ENCODE data around the gene BMPR1B.
A peak's percentile ranks its signal among the peaks of the same experiment; 100 is the strongest.

Gene BMPR1B

DNA sequence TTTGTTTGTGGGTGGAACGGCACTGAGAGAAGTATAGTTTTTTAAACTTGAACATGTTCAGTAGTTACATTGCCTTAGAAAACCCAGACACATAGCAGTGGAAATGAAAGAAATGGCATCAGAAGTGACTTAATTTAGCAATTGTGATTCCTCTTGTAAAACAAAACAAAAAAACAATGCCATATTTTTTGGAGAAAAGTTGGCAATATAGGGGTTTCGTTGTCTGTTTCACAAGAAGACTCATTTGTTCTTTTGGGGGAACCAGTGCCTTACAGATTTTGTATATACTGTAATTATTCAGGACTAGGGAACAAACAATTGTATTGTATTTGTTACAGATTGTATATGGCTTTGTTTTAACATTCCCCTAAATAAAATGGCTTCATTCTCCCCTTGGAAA lies 400.3 kb downstream of the BMPR1B start:
- Histone ChIP-seq H2AFZ (ENCODE audit: low read length) (no peak overlapping the region), H2BK120ac (ENCODE audit: low read depth, low read length) (no peak overlapping the region), H3K23ac (ENCODE audit: low read depth, low read length, poor library complexity) (no peak overlapping the region), H3K14ac (ENCODE audit: low read length) (no peak overlapping the region), H2BK5ac (ENCODE audit: low read length) (no peak overlapping the region), H3K9me3 (replicated peaks in 1 of 2; ENCODE audit: control insufficient read depth in 2 of 2, insufficient read depth in 1 of 2, low read depth in 1 of 2, low read length in 2 of 2) (no peaks in the 10 kb centered on the region), H3K79me1 (ENCODE audit: low read depth, low read length) (no peaks in the 10 kb centered on the region), H3K18ac (ENCODE audit: low read length) (no peak overlapping the region), H2BK12ac (ENCODE audit: low read length) (no peak overlapping the region), H3K36me3 (replicated peaks in 1 of 2; ENCODE audit: control insufficient read depth in 2 of 2, insufficient read depth in 2 of 2, low read length in 2 of 2) (peaks cover 0 to 97% of the 10 kb centered on the region in 2 donors), H3K27ac (replicated peaks; ENCODE audit: low read length) (no peak overlapping the region), H3K4me2 (ENCODE audit: insufficient read depth, low read length, poor library complexity, severe bottlenecking) (no peak overlapping the region), H3K9ac (ENCODE audit: low read depth, low read length, poor library complexity) (no peak overlapping the region), H4K8ac (ENCODE audit: low read depth, low read length) (no peak overlapping the region), H3K4me1 (ENCODE audit: control insufficient read depth in 2 of 2, insufficient read depth in 1 of 2, low read depth in 1 of 2, low read length in 2 of 2) (peaks cover 5 to 7% of the 10 kb centered on the region in 2 donors), H3K4me3 (ENCODE audit: low read length in 2 of 2) (no peak overlapping the region), H2AK5ac (ENCODE audit: low read depth, low read length) (no peak overlapping the region), H3K27me3 (ENCODE audit: control insufficient read depth in 3 of 3, insufficient read depth in 3 of 3, low read depth in 1 of 3, low read length in 3 of 3) (no peaks in the 10 kb centered on the region), H3K4ac (ENCODE audit: low read length) (no peak overlapping the region), H4K91ac (ENCODE audit: low read depth, low read length, poor library complexity) (no peak overlapping the region), H2BK15ac (ENCODE audit: low read length) (no peak overlapping the region)
- WGBS, 2 donors (ENCODE audit: extremely low coverage in 2 of 2, insufficient read length in 2 of 2, insufficient replicate concordance in 1 of 2), result no CpG with 5 or more reads among the region's 2 CpGs
- no peak for DNase-seq (ENCODE audit: low spot score)

DNA sequence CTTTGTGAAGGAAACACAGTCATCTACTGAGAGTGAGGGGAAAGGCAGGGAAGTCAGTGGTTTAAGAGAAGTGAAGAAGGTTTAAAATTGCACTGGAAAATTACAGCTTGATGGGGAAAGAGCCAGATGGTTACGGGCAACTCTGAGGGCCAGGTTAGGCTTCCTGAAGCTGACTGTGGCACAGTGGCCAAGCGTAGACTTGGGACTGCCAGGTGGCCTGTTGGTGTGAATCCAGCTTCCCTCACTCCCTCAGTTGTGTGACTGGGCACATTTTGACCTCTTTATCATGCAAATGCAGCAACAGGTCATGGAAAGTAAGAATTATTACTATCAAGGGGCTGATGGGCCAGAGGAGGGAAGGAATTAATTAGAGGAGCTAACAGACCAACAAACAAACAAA lies 400.9 kb downstream of the BMPR1B start:
- peaks cover 0 to 97% of the 10 kb centered on the region in 2 donors for H3K36me3 ChIP-seq (replicated peaks in 1 of 2; ENCODE audit: control insufficient read depth in 2 of 2, insufficient read depth in 2 of 2, low read length in 2 of 2)
- H2BK5ac ChIP-seq (ENCODE audit: low read length), result no peak overlapping the region
- no peak overlapping the region for H2BK12ac ChIP-seq (ENCODE audit: low read length)
- no peak overlapping the region for H3K14ac ChIP-seq (ENCODE audit: low read length)
- no peaks in the 10 kb centered on the region for H3K9me3 ChIP-seq (replicated peaks in 1 of 2; ENCODE audit: control insufficient read depth in 2 of 2, insufficient read depth in 1 of 2, low read depth in 1 of 2, low read length in 2 of 2)
- no peak overlapping the region for H3K27ac ChIP-seq (replicated peaks; ENCODE audit: low read length)
- no peak overlapping the region for H3K4me3 ChIP-seq (ENCODE audit: low read length in 2 of 2)
- H4K91ac ChIP-seq (ENCODE audit: low read depth, low read length, poor library complexity), result no peak overlapping the region
- peaks cover 5 to 7% of the 10 kb centered on the region in 2 donors for H3K4me1 ChIP-seq (ENCODE audit: control insufficient read depth in 2 of 2, insufficient read depth in 1 of 2, low read depth in 1 of 2, low read length in 2 of 2)
- WGBS, 2 donors (ENCODE audit: extremely low coverage in 2 of 2, insufficient read length in 2 of 2, insufficient replicate concordance in 1 of 2), result no CpG with 5 or more reads among the region's 2 CpGs
- no peaks in the 10 kb centered on the region for H3K79me1 ChIP-seq (ENCODE audit: low read depth, low read length)
- no peak overlapping the region for H4K8ac ChIP-seq (ENCODE audit: low read depth, low read length)
- no peak overlapping the region for H3K23ac ChIP-seq (ENCODE audit: low read depth, low read length, poor library complexity)
- no peak for DNase-seq (ENCODE audit: low spot score)
- H3K9ac ChIP-seq (ENCODE audit: low read depth, low read length, poor library complexity), result no peak overlapping the region
- no peak overlapping the region for H2BK15ac ChIP-seq (ENCODE audit: low read length)
- no peak overlapping the region for H2BK120ac ChIP-seq (ENCODE audit: low read depth, low read length)
- no peaks in the 10 kb centered on the region for H3K27me3 ChIP-seq (ENCODE audit: control insufficient read depth in 3 of 3, insufficient read depth in 3 of 3, low read depth in 1 of 3, low read length in 3 of 3)
- no peak overlapping the region for H3K4me2 ChIP-seq (ENCODE audit: insufficient read depth, low read length, poor library complexity, severe bottlenecking)
- no peak overlapping the region for H3K4ac ChIP-seq (ENCODE audit: low read length)
- H2AFZ ChIP-seq (ENCODE audit: low read length), result no peak overlapping the region
- peak overlapping the region; percentile 86 for H3K18ac ChIP-seq (ENCODE audit: low read length)
- H2AK5ac ChIP-seq (ENCODE audit: low read depth, low read length), result no peak overlapping the region

DNA sequence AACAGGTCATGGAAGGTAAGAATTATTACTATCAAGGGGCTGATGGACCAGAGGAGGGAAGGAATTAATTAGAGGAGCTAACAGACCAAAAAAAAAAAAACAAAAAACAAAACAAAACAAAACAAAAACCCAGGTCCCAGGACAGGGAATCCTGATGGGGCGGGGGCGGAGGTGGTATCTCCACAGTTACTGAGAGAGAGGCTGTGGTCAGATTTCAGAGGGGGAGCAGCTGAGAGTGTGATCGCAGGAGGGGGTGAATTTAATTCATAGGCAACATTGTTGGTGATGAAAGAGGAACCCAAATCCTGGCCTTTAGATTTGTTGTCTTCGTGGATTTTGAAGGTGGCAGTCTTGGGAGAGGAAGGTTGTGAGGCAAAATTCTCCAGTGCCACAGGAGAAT lies 401.6 kb downstream of the BMPR1B start:
- no peak overlapping the region for H3K4me2 ChIP-seq (ENCODE audit: insufficient read depth, low read length, poor library complexity, severe bottlenecking)
- WGBS, 2 donors (ENCODE audit: extremely low coverage in 2 of 2, insufficient read length in 2 of 2, insufficient replicate concordance in 1 of 2), result no CpG with 5 or more reads among the region's 4 CpGs
- no peak overlapping the region for H3K18ac ChIP-seq (ENCODE audit: low read length)
- H3K9me3 ChIP-seq (replicated peaks in 1 of 2; ENCODE audit: control insufficient read depth in 2 of 2, insufficient read depth in 1 of 2, low read depth in 1 of 2, low read length in 2 of 2), result no peaks in the 10 kb centered on the region
- H3K4ac ChIP-seq (ENCODE audit: low read length), result no peak overlapping the region
- no peak overlapping the region for H3K9ac ChIP-seq (ENCODE audit: low read depth, low read length, poor library complexity)
- no peak overlapping the region for H2BK120ac ChIP-seq (ENCODE audit: low read depth, low read length)
- no peak overlapping the region for H3K14ac ChIP-seq (ENCODE audit: low read length)
- DNase-seq (ENCODE audit: low spot score), result no peak
- H4K91ac ChIP-seq (ENCODE audit: low read depth, low read length, poor library complexity), result no peak overlapping the region
- no peak overlapping the region for H2BK15ac ChIP-seq (ENCODE audit: low read length)
- no peak overlapping the region for H4K8ac ChIP-seq (ENCODE audit: low read depth, low read length)
- no peaks in the 10 kb centered on the region for H3K27me3 ChIP-seq (ENCODE audit: control insufficient read depth in 3 of 3, insufficient read depth in 3 of 3, low read depth in 1 of 3, low read length in 3 of 3)
- H2AFZ ChIP-seq (ENCODE audit: low read length), result no peak overlapping the region
- H3K27ac ChIP-seq (replicated peaks; ENCODE audit: low read length), result no peak overlapping the region
- no peak overlapping the region for H2BK5ac ChIP-seq (ENCODE audit: low read length)
- no peak overlapping the region for H2AK5ac ChIP-seq (ENCODE audit: low read depth, low read length)
- H3K4me3 ChIP-seq (ENCODE audit: low read length in 2 of 2), result no peak overlapping the region
- H3K4me1 ChIP-seq (ENCODE audit: control insufficient read depth in 2 of 2, insufficient read depth in 1 of 2, low read depth in 1 of 2, low read length in 2 of 2), result peaks cover 5 to 7% of the 10 kb centered on the region in 2 donors
- no peaks in the 10 kb centered on the region for H3K79me1 ChIP-seq (ENCODE audit: low read depth, low read length)
- H2BK12ac ChIP-seq (ENCODE audit: low read length), result no peak overlapping the region
- peaks cover 0 to 94% of the 10 kb centered on the region in 2 donors for H3K36me3 ChIP-seq (replicated peaks in 1 of 2; ENCODE audit: control insufficient read depth in 2 of 2, insufficient read depth in 2 of 2, low read length in 2 of 2)
- no peak overlapping the region for H3K23ac ChIP-seq (ENCODE audit: low read depth, low read length, poor library complexity)

DNA sequence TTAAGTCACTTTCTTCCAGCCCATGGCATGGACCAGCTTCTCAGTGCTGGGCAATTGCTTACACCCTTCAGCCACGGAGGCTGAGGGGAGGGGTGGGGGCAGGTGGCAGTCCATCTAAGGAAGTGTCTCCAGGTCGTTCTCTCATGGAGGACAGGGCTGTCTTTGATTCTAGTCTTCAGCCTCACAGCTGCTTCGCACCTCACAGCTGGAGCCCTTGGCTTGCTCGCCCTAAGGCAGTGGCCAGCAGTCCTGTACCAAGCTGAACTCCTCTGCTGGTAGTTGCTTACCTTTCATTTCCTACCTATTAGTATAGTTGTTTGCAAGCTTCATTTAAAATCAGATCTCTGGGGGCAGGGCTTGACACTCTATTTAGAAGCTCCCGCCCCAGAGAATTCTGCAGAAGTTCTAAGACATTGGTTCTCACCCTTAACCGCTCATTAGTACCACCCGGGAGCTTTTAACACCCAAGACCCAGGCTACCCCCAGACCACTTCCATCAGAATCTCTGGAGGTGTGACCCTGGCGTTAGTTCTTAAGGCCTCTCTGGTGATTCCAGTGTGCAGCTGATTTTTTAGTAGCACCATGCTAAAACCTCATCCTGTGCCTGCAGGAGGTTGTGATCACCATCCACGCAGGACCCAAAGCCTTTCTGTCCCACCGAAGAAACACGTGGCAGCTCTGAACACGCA lies 404.2 kb downstream of the BMPR1B start:
- H3K27ac ChIP-seq (replicated peaks; ENCODE audit: low read length), result no peak overlapping the region
- no peak overlapping the region for H3K9ac ChIP-seq (ENCODE audit: low read depth, low read length, poor library complexity)
- no peak overlapping the region for H3K18ac ChIP-seq (ENCODE audit: low read length)
- H3K4ac ChIP-seq (ENCODE audit: low read length), result no peak overlapping the region
- H2BK12ac ChIP-seq (ENCODE audit: low read length), result no peak overlapping the region
- no peaks in the 10 kb centered on the region for H3K79me1 ChIP-seq (ENCODE audit: low read depth, low read length)
- WGBS, 2 donors (ENCODE audit: extremely low coverage in 2 of 2, insufficient read length in 2 of 2, insufficient replicate concordance in 1 of 2), result no CpG with 5 or more reads among the region's 12 CpGs
- peaks cover 5 to 7% of the 10 kb centered on the region in 2 donors for H3K4me1 ChIP-seq (ENCODE audit: control insufficient read depth in 2 of 2, insufficient read depth in 1 of 2, low read depth in 1 of 2, low read length in 2 of 2)
- peak overlapping the region; percentile 26 for H3K14ac ChIP-seq (ENCODE audit: low read length)
- no peak overlapping the region for H3K4me3 ChIP-seq (ENCODE audit: low read length in 2 of 2)
- H2AK5ac ChIP-seq (ENCODE audit: low read depth, low read length), result no peak overlapping the region
- no peak overlapping the region for H4K91ac ChIP-seq (ENCODE audit: low read depth, low read length, poor library complexity)
- peaks cover 0 to 83% of the 10 kb centered on the region in 2 donors for H3K36me3 ChIP-seq (replicated peaks in 1 of 2; ENCODE audit: control insufficient read depth in 2 of 2, insufficient read depth in 2 of 2, low read length in 2 of 2)
- no peak overlapping the region for H3K4me2 ChIP-seq (ENCODE audit: insufficient read depth, low read length, poor library complexity, severe bottlenecking)
- H2BK120ac ChIP-seq (ENCODE audit: low read depth, low read length), result no peak overlapping the region
- no peak overlapping the region for H2AFZ ChIP-seq (ENCODE audit: low read length)
- H2BK15ac ChIP-seq (ENCODE audit: low read length), result no peak overlapping the region
- H3K9me3 ChIP-seq (replicated peaks in 1 of 2; ENCODE audit: control insufficient read depth in 2 of 2, insufficient read depth in 1 of 2, low read depth in 1 of 2, low read length in 2 of 2), result no peaks in the 10 kb centered on the region
- H3K27me3 ChIP-seq (ENCODE audit: control insufficient read depth in 3 of 3, insufficient read depth in 3 of 3, low read depth in 1 of 3, low read length in 3 of 3), result no peaks in the 10 kb centered on the region
- no peak overlapping the region for H2BK5ac ChIP-seq (ENCODE audit: low read length)
- H3K23ac ChIP-seq (ENCODE audit: low read depth, low read length, poor library complexity), result peak overlapping the region; percentile 44
- DNase-seq (ENCODE audit: low spot score), result no peak
- no peak overlapping the region for H4K8ac ChIP-seq (ENCODE audit: low read depth, low read length)
